ENCODE results near the gene DRC1. TPM values are rescaled to one million over a fixed set of nuclear protein-coding genes. Genes with fewer than 3 reads are reported as not detected.

The DRC1 gene
- total RNA-seq, 1 donor: not detected

DNA sequence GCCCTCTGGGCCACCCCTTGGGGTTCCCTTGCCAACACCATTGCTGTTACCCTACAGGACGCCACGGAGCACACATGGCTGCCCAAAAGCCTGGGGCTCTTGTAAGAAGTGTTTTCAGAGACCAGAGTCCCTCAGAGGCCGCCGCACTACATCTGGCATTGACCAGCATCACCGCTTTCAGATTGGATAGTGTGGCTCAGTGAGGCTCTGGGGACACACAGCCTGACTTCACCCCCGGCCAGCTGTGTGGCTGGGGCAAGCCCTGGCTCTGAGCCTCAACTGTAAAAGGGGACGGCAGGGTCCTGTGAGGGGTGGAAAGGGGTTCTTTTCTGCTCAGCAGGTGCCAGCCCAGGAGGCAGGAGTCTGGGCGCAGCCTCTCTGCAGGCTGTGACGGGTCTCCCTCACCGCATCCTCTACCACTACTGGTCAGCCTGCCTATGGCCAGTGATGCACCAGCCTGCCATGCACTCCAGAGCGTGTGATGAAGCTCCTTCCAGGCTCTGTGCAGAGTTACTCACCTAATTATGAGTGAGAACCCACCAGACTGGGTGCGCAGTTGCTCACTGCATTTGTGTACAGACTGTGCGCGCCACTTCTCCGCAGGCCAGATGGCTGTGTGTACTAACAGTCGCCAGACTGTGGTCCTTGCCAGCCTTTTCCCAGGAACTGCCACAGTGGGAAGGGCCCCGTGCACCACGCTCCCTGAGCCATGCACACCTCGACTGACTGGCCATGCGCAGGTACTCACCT, 86.9 kb downstream of the DRC1 start:
- DNase-seq (ENCODE audit: low read depth in 2 of 3, low spot score in 2 of 3): no peak

DNA sequence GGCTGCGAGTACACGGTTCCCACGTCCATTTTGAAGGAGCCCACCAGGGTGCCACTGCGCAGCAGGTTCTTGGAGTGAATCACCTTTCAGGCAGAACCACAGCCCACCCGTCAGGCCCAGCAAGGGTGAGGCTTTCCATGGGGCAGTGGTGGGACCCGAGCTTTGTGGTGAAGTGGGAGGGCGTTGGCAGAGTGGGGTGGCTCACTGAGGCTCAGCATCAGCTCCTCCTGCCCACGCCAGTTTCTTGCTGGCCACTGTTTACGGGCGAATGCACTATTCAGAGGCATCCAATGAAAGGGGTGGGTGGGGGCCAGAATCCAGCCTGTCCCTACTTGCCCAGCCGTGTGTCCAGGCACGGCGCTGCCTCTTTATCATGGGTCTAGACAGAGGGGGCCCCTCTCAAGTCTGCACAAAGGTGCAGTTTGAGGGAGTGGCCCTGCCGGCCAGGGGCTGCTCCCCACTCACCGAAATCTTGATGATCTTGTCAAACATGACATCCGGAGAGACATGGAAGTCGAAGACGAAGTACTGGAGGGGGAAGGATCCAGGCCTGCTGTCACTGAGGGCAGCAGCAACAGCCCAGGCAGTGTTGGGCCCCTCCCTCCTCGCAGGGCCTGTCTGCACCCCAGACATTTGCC, 87.6 kb downstream of the DRC1 start:
- no peak for DNase-seq (ENCODE audit: low read depth in 2 of 3, low spot score in 2 of 3)

DNA sequence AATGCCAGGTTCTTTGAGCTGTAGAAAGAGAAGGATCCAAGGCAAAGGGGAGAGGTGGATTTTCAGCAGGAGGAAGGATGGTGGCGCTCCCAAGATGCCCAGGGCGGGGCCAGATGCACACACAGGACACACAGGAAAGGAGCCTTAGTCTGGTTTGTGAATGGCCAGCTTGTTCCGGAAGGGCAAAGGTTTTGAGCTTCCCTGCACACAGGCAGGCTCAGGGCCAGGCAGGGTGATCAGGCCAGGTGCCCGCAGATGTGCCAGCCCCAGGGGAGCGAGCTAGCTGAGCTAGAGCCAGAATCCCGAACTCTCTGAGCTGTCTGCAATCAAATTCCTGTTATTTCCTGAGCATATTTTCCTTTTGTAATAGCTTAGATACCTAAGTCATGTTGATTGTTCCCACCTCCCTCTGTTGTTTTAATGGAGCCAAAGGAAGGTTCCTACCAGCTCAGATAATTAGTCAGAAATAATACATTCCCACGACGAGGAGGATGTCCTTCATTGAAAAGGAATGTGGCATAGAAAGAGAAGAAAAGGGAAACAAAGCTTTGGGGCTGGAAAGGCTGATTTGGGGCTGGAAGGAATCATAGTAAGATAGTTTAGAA, 89.9 kb downstream of the DRC1 start:
- no peak for DNase-seq (ENCODE audit: low read depth in 2 of 3, low spot score in 2 of 3)

DNA sequence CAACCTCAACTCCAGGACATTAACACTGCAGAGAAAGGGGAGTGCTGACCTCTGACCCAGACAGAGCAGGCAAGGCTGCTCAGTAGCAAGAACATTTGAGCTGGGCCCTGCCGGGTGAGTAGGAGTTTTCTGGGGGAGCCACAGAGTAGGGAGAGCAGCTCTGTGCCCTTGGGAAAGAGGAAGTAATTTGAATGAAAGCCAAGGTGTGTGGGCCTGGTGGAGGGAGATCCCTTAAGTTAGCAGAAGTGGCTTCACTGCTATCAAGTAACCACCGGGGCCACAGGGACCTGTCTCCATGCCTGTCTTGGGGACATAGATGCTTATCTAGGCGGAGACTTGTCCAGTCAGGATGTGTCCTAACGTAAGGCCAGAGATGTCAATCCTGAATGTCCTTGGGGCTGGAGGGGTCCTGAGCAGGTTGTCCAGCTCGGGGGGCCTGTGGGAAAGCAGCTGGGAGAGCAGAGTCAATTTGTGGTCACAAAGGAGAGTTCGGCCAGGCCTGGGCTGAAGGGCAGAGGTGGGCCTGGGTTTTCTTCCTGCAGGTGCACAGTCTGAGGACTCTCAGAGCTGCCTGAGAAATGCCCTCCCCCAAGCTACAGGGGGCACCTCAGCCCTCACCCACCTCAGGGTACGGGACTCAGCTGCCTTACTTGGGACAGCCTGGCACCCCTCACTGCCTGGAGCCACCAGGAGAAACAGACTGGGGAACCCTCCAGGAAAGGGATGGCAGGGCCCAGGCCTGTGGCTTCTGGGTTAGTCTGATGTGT, 91.2 kb downstream of the DRC1 start:
- peak in 1 of 3 donors; percentile 25 for DNase-seq (ENCODE audit: low read depth in 2 of 3, low spot score in 2 of 3)

DNA sequence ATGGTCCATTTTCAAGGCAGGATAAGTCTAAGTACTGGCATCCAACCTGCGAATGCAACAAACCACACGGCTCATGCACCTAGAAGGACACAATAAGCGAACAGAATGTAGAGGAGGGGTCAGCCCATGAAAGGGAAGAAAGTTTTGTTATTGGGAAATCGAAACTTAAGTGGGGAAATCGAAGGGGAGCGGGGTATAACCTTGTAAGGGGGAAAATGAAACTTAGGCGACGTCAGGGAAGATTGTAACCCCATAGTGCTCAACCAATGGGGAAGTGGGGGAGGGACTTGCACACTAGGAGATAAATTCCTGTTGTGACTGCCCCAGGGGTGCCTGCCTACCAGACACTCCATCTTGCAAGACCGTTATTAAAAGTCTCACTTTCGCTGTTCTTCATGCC, 91.8 kb downstream of the DRC1 start:
- DNase-seq (ENCODE audit: low read depth in 2 of 3, low spot score in 2 of 3): no peak

DNA sequence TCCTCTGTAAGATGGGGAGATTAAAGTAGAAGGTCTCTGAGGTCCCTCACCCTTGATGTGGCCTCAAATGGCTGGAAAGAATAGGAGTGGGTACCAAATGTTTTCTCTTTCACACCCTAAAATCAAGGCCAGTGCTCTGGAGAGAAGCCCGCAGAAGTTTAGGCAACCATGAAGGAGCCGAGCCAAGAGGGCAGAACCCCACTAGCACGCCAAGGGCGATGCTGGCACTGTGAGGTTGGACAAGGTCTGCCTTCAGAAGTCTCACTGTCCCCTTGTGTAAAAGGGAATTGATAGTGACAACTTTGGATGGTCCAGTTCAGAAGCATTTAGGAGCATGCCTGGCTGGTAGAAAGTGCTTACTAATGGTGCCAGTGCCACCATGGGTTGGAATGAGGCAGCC, 92.5 kb downstream of the DRC1 start:
- DNase-seq (ENCODE audit: low read depth in 2 of 3, low spot score in 2 of 3): no peak

DNA sequence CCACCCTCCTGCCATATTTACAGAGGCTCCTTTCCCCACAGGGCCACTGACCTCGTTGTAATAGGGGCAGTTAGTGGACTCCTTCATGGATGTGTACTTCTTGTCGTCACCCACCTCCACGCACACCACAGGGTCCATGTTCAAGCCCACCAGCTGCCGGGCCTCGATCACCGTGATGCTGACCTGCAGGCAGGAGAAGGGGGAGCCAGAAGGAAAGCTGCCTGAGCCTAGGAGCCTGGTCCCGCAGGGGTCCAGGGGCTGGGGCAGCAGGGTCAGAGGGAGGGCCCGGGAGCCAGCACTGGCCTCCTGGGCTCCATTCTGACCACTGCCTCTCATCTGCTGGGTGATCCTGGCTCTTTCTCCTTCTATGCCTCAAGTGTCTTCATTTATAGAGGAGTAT, 93.2 kb downstream of the DRC1 start:
- DNase-seq (ENCODE audit: low read depth in 2 of 3, low spot score in 2 of 3): no peak

DNA sequence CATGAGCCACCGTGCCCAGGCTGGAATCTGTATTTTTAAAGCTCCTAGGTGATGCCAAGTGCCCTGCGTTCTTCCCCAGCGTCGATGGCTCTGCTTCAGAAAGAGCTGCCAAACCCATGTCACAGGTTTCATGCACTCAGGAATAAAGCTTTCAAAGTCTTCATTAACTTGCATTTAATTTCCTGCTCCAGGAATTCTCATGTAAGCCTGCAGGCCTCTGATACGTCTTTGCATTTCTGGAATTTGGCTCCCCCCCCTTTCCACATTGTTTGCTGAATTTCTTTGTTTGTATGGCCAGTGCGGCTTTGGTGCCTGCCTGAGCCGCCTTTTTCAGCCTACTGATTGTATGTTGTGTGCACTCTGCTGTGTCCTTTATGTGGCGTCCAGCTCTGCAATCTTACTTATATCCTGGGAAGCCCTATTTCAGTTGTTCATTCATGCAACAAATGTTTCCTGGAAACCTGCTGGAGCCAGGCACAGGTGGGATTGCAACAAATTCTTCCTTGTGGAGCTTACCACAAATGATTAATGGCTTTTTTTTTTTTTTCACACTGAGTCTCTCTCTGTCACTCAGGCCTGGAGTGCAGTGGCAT, 94.1 kb downstream of the DRC1 start:
- no peak for DNase-seq (ENCODE audit: low read depth in 2 of 3, low spot score in 2 of 3)

DNA sequence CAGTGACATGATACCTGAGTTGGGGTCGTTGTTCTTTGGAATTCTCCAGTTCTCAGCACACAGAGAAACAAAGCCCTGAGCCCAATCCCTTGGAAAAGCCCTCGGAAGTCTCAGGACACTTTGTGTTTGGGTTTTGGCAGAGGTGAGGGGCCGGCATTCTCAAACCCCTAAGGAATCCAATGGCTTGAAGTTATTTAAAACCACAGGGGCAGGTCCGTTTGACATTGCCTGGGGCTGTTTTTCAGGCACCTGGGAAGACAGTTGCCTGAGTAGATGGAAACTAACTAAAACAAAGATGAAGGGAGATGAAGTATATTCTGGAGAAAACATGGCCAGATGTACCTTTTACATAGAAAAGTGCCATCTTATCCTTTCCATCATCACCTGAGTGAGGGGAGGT, 98.7 kb downstream of the DRC1 start:
- DNase-seq (ENCODE audit: low read depth in 2 of 3, low spot score in 2 of 3): no peak

DNA sequence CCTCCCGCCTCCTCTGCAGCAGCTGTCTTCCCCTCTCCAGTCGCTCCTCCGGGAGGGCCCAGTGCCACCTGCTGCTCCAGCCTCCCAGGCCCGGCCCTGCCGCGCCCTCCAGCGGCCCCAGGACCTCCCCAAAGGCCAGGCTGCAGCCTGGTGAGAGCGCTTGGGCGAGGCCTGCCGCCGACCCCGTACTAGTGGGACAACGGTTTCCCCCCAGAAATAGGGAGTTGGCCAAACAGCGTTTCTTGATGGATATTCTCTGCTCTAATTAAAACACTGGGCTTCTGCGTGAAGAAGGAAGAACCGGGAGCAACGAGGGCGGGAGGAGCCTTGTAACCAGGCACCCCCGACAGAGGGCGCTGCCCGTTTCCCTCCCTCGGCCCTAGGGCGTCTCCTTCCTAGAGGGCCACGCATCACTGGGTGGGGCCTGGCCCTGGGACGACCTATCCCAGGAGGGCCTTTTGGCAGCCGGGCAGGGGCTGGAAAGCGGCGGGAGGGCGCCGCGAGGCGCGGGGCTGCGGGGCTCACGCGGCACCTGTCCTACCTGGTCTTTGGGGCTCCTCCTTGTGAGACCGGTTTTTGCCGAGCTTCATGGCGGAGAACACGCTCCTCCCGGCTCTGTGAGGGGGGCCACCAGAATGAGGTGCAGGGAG, 101.6 kb downstream of the DRC1 start:
- peak; percentile 58 to 84 (median 81) for DNase-seq (ENCODE audit: low read depth in 2 of 3, low spot score in 2 of 3)

DNA sequence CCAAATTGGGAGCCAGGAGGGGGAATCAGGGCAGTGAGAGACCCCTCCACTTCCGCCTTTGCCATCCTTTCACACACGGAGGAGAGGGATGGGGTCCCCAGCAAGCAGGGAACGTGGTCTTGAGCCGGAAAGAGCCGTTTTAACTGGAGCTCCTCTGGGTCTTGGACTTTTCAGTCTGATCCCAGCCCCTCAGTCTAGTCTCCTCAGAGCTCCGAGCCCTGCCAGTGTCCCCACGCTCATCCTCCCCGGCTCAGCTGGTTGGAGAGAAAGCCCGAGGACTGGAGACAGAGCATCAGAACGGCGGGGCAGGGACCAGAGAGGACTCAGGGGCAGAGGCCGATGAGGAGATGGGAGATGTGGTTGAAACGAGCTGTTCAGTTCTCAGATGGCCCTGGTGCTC, 102.3 kb downstream of the DRC1 start:
- no peak for DNase-seq (ENCODE audit: low read depth in 2 of 3, low spot score in 2 of 3)

DNA sequence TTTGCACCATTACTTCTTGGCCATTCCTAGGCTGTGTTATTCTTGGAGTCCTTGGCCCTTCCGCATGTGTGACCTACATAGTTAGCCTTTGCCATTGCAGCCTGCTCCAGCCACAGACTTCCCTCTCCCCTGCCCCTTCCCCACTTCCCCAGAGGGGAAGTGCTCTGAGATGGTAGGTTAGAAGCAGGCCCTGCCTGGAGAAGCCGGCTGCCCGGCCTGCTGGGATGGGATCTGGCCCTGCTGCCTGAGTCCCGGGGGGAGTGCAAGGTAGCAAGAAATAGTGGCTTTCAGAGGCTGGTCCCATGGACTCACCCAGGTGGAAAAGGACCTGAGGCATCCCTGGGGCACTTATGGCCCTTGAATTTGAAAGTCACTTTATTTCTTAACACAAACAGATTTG, 104.6 kb downstream of the DRC1 start:
- DNase-seq (ENCODE audit: low read depth in 2 of 3, low spot score in 2 of 3): no peak

Other genes starting within 250 kb of the DRC1 start
- gene GAREM2, start 228.8 kb upstream of the DRC1 start, total RNA-seq: 0.54 TPM
- gene HADHA, start 157.3 kb upstream of the DRC1 start, total RNA-seq: 111 TPM
- 82.9 TPM for gene HADHB, start 157.0 kb upstream of the DRC1 start, total RNA-seq
- 24.5 TPM for gene SELENOI, start 55.8 kb upstream of the DRC1 start, total RNA-seq
- 1.1 TPM for gene ADGRF3, start 55.1 kb upstream of the DRC1 start, total RNA-seq
- gene OTOF, start 76.2 kb downstream of the DRC1 start, total RNA-seq: 0.27 TPM
- gene CIB4, start 239.4 kb downstream of the DRC1 start, total RNA-seq: not detected

Data from hematopoietic multipotent progenitor cell (in vitro differentiated cells).